H9 (cell line): ENCODE measurements around the gene ATXN10. TPM values are rescaled to one million over a fixed set of nuclear protein-coding genes. Genes with fewer than 3 reads are reported as not detected.

Source experiments
- DNase-seq: peaks from one replicate; pipeline ENCODE4 v3.0.0-alpha.2; 2017
- H2AFZ ChIP-seq: one replicate; pipeline ENCODE4 v1.6.1; 2013; ENCODE audit warnings: mild to moderate bottlenecking, low read length, control low read depth, moderate library complexity
- H2AK5ac ChIP-seq: 2 replicates; pipeline ENCODE4 v1.6.1; 2013; ENCODE audit warnings: low read length, control low read depth, mixed read lengths; ENCODE audit not compliant: insufficient read length
- H2BK120ac ChIP-seq: one replicate; pipeline ENCODE4 v1.6.1; 2013; ENCODE audit warnings: low read depth, mild to moderate bottlenecking, low read length, control low read depth, inconsistent platforms; ENCODE audit not compliant: poor library complexity, severe bottlenecking
- H2BK12ac ChIP-seq: 2 replicates; pipeline ENCODE4 v1.6.1; 2013; ENCODE audit warnings: low read length, control low read depth, mixed read lengths, low read depth; ENCODE audit not compliant: insufficient read length
- H2BK15ac ChIP-seq: 2 replicates; pipeline ENCODE4 v1.6.1; 2013; ENCODE audit warnings: low read depth, low read length, control low read depth
- H2BK20ac ChIP-seq: one replicate; pipeline ENCODE4 v1.6.1; 2013; ENCODE audit warnings: low read depth, mild to moderate bottlenecking, low read length, control low read depth, inconsistent platforms; ENCODE audit not compliant: poor library complexity, severe bottlenecking
- H2BK5ac ChIP-seq: 2 replicates; pipeline ENCODE4 v1.6.1; 2013; ENCODE audit warnings: low read length, control low read depth, mixed read lengths; ENCODE audit not compliant: insufficient read length
- H3K14ac ChIP-seq: 2 replicates; pipeline ENCODE4 v1.6.1; 2013; ENCODE audit warnings: low read length, control low read depth; ENCODE audit not compliant: insufficient read depth
- H3K18ac ChIP-seq: 2 replicates; pipeline ENCODE4 v1.6.1; 2013; ENCODE audit warnings: low read depth, mild to moderate bottlenecking, mixed read lengths, low read length, control low read depth; ENCODE audit not compliant: insufficient read length
- H3K23ac ChIP-seq: 2 replicates; pipeline ENCODE4 v1.6.1; 2013; ENCODE audit warnings: low read length, control low read depth, mixed read lengths, low read depth; ENCODE audit not compliant: insufficient read length
- H3K23me2 ChIP-seq: 2 replicates; pipeline ENCODE4 v1.6.1; 2013; ENCODE audit warnings: low read depth, mild to moderate bottlenecking, mixed read lengths, low read length, control low read depth; ENCODE audit not compliant: insufficient read length, poor library complexity, severe bottlenecking
- H3K27ac ChIP-seq: 2 replicates; pipeline ENCODE4 v1.5.1; 2013; ENCODE audit warnings: low read length, control low read depth, mixed read lengths, low read depth; ENCODE audit not compliant: insufficient read length
- H3K27me3 ChIP-seq: 2 replicates; pipeline ENCODE4 v1.6.1; 2013; ENCODE audit warnings: low read length, control low read depth, inconsistent platforms; ENCODE audit not compliant: insufficient read depth
- H3K4ac ChIP-seq: 2 replicates; pipeline ENCODE4 v1.6.1; 2013; ENCODE audit warnings: low read depth, mild to moderate bottlenecking, control low read depth, inconsistent platforms, low read length, moderate library complexity
- H3K4me1 ChIP-seq: 2 replicates; pipeline ENCODE4 v1.6.1; 2013; ENCODE audit warnings: low read length, control low read depth, inconsistent platforms; ENCODE audit not compliant: insufficient read depth
- H3K4me2 ChIP-seq: 2 replicates; pipeline ENCODE4 v1.6.1; 2013; ENCODE audit warnings: low read length, control low read depth, mixed read lengths; ENCODE audit not compliant: insufficient read length, insufficient read depth
- H3K56ac ChIP-seq: 2 replicates; pipeline ENCODE4 v1.6.1; 2013; ENCODE audit warnings: low read depth, mild to moderate bottlenecking, mixed read lengths, low read length, control low read depth; ENCODE audit not compliant: insufficient read length
- H3K79me1 ChIP-seq: 2 replicates; pipeline ENCODE4 v1.6.1; 2013; ENCODE audit warnings: low read depth, mild to moderate bottlenecking, moderate library complexity, low read length, control low read depth, inconsistent platforms; ENCODE audit not compliant: insufficient read depth, poor library complexity, severe bottlenecking
- H3K79me2 ChIP-seq: 2 replicates; pipeline ENCODE4 v1.6.1; 2013; ENCODE audit warnings: low read length, control low read depth, inconsistent platforms; ENCODE audit not compliant: insufficient read depth
- H3K9ac ChIP-seq: 2 replicates; pipeline ENCODE4 v1.6.1; 2013; ENCODE audit warnings: low read length, control low read depth, mixed read lengths; ENCODE audit not compliant: insufficient read length; ENCODE audit errors: extremely low read depth
- H3K9me3 ChIP-seq: one replicate; pipeline ENCODE4 v1.6.1; 2013; ENCODE audit warnings: low read depth, low read length, inconsistent platforms; ENCODE audit not compliant: control insufficient read depth
- H3T11ph ChIP-seq: one replicate; pipeline ENCODE4 v1.6.1; 2013; ENCODE audit warnings: mild to moderate bottlenecking, low read length, control low read depth, inconsistent platforms
- H4K20me1 ChIP-seq: one replicate; pipeline ENCODE4 v1.6.1; 2013; ENCODE audit not compliant: control insufficient read depth, insufficient read length, insufficient read depth
- H4K5ac ChIP-seq: 2 replicates; pipeline ENCODE4 v1.6.1; 2013; ENCODE audit warnings: low read depth, mild to moderate bottlenecking, mixed read lengths, low read length, control low read depth; ENCODE audit not compliant: insufficient read length
- H4K8ac ChIP-seq: replicated peaks from 2 replicates; pipeline ENCODE4 v1.6.1; 2013; ENCODE audit warnings: low read length, control low read depth, mixed read lengths, low read depth; ENCODE audit not compliant: insufficient read length
- H4K91ac ChIP-seq: 2 replicates; pipeline ENCODE4 v1.6.1; 2013; ENCODE audit warnings: low read depth, mild to moderate bottlenecking, moderate library complexity, mixed read lengths, low read length, control low read depth; ENCODE audit not compliant: insufficient read length
- H3K27ac Mint-ChIP-seq, 3 experiments: 2 replicates in 2 of 3; 3 replicates in 1 of 3; pipeline ENCODE4 v1.8.0; 2020 to 2021; ENCODE audit warnings: mixed read lengths in 3 of 3, mild to moderate bottlenecking in 1 of 3, moderate library complexity in 1 of 3
- H3K27me3 Mint-ChIP-seq: 2 replicates; pipeline ENCODE4 v1.8.0; 2021; ENCODE audit warnings: low read depth, mild to moderate bottlenecking, moderate library complexity, mixed read lengths
- H3K36me3 Mint-ChIP-seq, 3 experiments: 2 replicates in 2 of 3; 3 replicates in 1 of 3; pipeline ENCODE4 v1.8.0; 2020 to 2021; ENCODE audit warnings: low read depth in 3 of 3, mixed read lengths in 3 of 3; ENCODE audit not compliant: insufficient read depth in 1 of 3
- H3K4me1 Mint-ChIP-seq, 2 experiments: 2 replicates each; pipeline ENCODE4 v1.8.0; 2020; ENCODE audit warnings: mixed read lengths in 2 of 2
- H3K4me3 Mint-ChIP-seq, 2 experiments: 2 replicates in 1 of 2; 3 replicates in 1 of 2; pipeline ENCODE4 v1.8.0; 2020 to 2021; ENCODE audit warnings: mild to moderate bottlenecking in 2 of 2, mixed read lengths in 2 of 2, moderate library complexity in 1 of 2
- H3K9me3 Mint-ChIP-seq, 2 experiments: 2 replicates in 1 of 2; 3 replicates in 1 of 2; pipeline ENCODE4 v1.8.0; 2020; ENCODE audit warnings: mild to moderate bottlenecking in 2 of 2, mixed read lengths in 2 of 2, moderate library complexity in 1 of 2
- WGBS: extraction: QIAGEN DNeasy Blood & Tissue Kit; methylation state at CpG from one replicate; pipeline ENCODE4 v1.1.7; 2013; ENCODE audit warnings: missing lambda C conversion rate, low lambda C conversion rate, mixed read lengths; ENCODE audit not compliant: insufficient read length; ENCODE audit errors: extremely low coverage; 5-methylcytosine and 5-hydroxymethylcytosine counted together
- total RNA-seq: library from RNA; stranded (reverse); gene quantifications from 2 replicates; pipeline ENCODE4 v1.2.1, GENCODE V29; 2021
- TF ChIP-seq, protein P1 (sequence below): fragments of 200-600 bp; sonication (generic); conservative IDR thresholded peaks from 3 replicates; pipeline ENCODE4 v1.8.0; 2021; ENCODE audit warnings: antibody characterized with exemption, mild to moderate bottlenecking

ATXN10 gene
- total RNA-seq, 1 experiment from 2014 or later: 210 TPM

DNA sequence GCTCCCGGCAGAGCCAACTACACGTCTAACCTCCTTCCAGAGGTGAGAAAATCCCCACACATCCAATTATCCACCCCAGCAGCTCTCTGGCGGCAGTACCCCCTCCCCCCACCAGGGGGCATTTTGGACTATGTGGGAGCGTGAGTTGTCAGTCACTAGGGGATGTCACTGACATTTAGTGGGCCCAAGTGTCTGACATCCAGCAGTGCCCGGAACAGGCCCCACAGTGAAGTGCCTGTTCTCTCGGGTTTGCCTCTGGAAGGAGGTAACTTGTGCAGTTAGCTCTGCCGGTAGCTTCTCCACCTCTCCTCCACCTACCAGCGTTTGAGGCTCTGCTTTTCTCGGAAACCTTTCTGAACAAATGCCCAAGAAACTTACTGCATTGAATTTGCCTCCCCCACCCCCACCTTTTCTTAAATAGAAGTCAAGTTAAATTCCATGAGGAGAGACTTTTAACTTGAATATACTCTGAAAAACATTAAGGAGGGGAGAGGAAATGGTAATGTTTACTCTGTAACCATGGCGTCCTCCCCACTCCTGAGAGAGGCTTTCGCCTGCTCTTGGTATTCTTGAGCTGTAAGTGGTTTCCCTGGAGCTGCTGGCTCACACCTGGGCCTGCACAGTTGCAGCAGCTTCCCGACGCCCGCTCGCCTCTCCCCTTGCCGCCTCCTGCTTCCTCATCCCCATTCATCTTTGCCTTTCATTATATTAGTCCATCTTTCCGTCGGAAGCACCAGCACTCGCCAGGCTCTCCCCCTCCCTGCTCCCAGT lies 192.5 kb downstream of the ATXN10 start:
- Histone ChIP-seq H3K23ac (no peak overlapping the region), H3K4me2 (no peak overlapping the region), H2AK5ac (no peak overlapping the region), H4K8ac (no peak overlapping the region), H3K27me3 (peaks cover 36% of the 10 kb centered on the region; the same call in 1 of the 2 replicates), H3K9me3 (no peaks in the 10 kb centered on the region), H3K4me1 (no peaks in the 10 kb centered on the region), H3K14ac (no peak overlapping the region), H4K5ac (no peak overlapping the region), H2BK12ac (no peak overlapping the region), H2BK5ac (no peak overlapping the region), H3K4ac (no peak overlapping the region), H3T11ph (no peak overlapping the region), H3K27ac (no peak overlapping the region), H2AFZ (no peak overlapping the region), H3K18ac (no peak overlapping the region), H3K79me1 (no peaks in the 10 kb centered on the region), H2BK120ac (no peak overlapping the region), H4K91ac (no peak overlapping the region), H2BK15ac (no peak overlapping the region), H2BK20ac (no peak overlapping the region), H3K9ac (no peak overlapping the region), H3K79me2 (no peaks in the 10 kb centered on the region), H3K56ac (no peak overlapping the region), H3K23me2 (no peaks in the 10 kb centered on the region), H4K20me1 (no peaks in the 10 kb centered on the region)
- H3K27me3 Mint-ChIP-seq: peaks cover 73% of the 10 kb centered on the region
- no CpG with 5 or more reads among the region's 19 CpGs for WGBS
- TF ChIP-seq, protein P1, sequence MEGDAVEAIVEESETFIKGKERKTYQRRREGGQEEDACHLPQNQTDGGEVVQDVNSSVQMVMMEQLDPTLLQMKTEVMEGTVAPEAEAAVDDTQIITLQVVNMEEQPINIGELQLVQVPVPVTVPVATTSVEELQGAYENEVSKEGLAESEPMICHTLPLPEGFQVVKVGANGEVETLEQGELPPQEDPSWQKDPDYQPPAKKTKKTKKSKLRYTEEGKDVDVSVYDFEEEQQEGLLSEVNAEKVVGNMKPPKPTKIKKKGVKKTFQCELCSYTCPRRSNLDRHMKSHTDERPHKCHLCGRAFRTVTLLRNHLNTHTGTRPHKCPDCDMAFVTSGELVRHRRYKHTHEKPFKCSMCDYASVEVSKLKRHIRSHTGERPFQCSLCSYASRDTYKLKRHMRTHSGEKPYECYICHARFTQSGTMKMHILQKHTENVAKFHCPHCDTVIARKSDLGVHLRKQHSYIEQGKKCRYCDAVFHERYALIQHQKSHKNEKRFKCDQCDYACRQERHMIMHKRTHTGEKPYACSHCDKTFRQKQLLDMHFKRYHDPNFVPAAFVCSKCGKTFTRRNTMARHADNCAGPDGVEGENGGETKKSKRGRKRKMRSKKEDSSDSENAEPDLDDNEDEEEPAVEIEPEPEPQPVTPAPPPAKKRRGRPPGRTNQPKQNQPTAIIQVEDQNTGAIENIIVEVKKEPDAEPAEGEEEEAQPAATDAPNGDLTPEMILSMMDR: peak; percentile 97
- no peaks in the 10 kb centered on the region; a peak in 1 of 7 replicates for H3K36me3 Mint-ChIP-seq
- peaks cover 16 to 26% of the 10 kb centered on the region in 2 experiments for H3K4me1 Mint-ChIP-seq
- no peak overlapping the region for H3K4me3 Mint-ChIP-seq
- H3K27ac Mint-ChIP-seq: no peak overlapping the region
- no peaks in the 10 kb centered on the region; a peak in 1 of 5 replicates for H3K9me3 Mint-ChIP-seq
- DNase-seq: peak; percentile 74
